Measurements from ENCODE around the gene ALCAM.

DNA sequence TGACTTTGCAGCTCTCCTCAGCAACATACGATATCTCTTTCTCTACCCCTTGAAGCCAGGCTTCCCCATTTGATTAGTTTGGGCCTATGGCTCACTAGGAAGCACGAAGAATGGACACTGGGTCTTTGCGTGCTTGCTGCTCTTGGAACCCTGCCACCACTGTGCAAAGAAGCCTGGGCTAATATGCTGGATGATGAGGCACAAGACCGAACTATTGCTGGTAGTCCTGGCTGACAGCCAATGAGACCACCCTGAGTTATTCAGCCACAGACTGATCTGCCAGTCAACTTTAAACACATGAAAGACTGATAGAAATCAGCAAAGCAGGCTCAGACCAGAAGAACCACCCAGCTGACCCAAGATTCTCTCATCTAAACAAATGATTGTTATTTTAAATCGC, 251.8 kb downstream of the ALCAM start:
- TF ChIP-seq EZH2phosphoT487 (IDR thresholded peaks at IDR 0.05; ENCODE audit: borderline replicate concordance, low read depth) (no peak), MXI1 (IDR thresholded peaks at IDR 0.05; ENCODE audit: low read depth, low read length) (no peak), POLR2AphosphoS5 (IDR thresholded peaks at IDR 0.05; ENCODE audit: low read depth, low read length) (no peak), USF2 (IDR thresholded peaks at IDR 0.05; ENCODE audit: borderline replicate concordance, low read depth, low read length) (no peak), NFIC (IDR thresholded peaks at IDR 0.05; ENCODE audit: borderline replicate concordance) (no peak), PBX3 (IDR thresholded peaks at IDR 0.05) (no peak), RAD21 (IDR thresholded peaks at IDR 0.05; ENCODE audit: low read length) (no peak)

Data from SK-N-SH (cell line).